LNCaP clone FGC (cell line): ENCODE measurements around the gene TGIF2.

Source experiments
- DNase-seq: peaks from one replicate; pipeline ENCODE4 v3.0.0-alpha.2; 2011; ENCODE audit warnings: low read depth
- H3K4me3 ChIP-seq: 2 replicates; pipeline ENCODE4 v1.5.1; 2011; ENCODE audit warnings: mild to moderate bottlenecking, low read depth, low read length, control low read depth
- TF ChIP-seq, protein P1 (sequence below): IDR thresholded peaks from 2 replicates; pipeline ENCODE4 v1.5.1; 2012; ENCODE audit warnings: mild to moderate bottlenecking; ENCODE audit not compliant: control insufficient read depth, insufficient read depth; ENCODE audit errors: extremely low read depth

Gene TGIF2

DNA sequence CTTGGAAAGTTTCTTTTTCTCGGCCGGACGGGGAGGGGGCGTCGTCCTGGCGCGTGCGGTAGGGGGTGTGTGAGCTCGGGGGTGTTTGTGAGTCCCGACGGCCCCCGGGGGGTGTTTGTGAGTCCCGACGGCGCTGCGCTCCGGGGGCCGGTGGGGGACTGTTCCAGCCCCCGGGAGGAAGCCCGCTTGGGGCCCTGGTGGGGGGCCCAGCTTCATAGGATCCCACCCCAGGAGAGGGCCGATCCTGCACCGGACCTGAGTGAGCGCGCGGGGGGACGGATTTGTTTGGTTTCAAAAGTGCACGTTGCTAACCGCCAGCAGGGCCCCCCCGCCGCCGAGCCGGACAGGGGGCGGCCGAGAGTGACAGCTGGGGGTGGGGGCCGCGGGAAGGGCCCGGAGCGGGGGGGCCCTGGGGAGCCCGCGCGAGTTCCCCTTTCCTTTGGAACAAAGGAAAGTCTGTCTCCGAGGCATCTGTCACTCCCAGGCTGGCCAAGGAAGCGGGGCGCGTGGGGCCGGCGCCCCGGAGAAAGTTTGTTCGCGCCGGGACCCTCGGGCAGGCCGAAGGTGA is 485 bp downstream of the TGIF2 start:
- H3K4me3 ChIP-seq = peak overlapping the region; percentile 78
- no peak for DNase-seq
- TF ChIP-seq, protein P1, sequence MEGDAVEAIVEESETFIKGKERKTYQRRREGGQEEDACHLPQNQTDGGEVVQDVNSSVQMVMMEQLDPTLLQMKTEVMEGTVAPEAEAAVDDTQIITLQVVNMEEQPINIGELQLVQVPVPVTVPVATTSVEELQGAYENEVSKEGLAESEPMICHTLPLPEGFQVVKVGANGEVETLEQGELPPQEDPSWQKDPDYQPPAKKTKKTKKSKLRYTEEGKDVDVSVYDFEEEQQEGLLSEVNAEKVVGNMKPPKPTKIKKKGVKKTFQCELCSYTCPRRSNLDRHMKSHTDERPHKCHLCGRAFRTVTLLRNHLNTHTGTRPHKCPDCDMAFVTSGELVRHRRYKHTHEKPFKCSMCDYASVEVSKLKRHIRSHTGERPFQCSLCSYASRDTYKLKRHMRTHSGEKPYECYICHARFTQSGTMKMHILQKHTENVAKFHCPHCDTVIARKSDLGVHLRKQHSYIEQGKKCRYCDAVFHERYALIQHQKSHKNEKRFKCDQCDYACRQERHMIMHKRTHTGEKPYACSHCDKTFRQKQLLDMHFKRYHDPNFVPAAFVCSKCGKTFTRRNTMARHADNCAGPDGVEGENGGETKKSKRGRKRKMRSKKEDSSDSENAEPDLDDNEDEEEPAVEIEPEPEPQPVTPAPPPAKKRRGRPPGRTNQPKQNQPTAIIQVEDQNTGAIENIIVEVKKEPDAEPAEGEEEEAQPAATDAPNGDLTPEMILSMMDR = no peak

DNA sequence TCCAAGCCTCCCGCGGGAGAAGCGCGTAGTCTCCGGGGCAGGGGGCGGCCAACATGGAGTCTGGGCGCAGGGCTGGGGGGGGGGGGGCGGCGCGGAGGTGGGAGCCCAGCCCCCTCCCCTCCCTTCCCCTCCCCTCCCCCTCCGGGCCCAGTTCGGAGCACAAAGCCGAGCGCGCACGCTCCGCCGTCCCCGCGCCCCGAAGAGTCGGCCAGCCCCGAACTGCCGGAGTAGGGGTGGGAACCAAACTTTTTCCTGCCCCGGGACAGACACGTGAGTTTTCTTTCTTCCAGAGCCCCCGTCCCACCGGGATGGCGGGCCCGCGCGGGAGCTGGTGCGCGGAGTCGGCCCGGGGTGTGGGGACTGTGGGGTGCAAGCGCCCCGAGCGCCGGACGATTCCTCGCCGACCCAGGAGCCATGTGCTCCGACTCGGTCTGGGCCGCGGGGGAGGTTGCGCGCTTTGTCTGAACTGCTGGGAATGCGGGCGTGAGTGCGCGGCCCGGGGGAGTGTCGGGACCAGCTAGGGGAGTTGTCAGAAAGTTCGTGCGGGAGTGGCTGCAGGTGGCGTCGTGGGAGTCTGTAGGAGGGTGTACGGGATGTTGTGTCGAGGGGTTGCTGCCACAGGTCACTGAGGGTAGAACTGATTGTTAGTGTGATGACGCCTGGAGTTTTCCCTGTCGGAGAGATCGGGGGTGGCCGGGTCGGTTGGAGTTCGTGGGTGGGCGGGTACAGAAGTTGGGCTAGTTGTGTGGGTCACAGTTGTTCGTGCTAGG is 1.2 kb downstream of the TGIF2 start:
- peak overlapping the region; percentile 78 for H3K4me3 ChIP-seq
- TF ChIP-seq, protein P1 = no peak
- no peak for DNase-seq

DNA sequence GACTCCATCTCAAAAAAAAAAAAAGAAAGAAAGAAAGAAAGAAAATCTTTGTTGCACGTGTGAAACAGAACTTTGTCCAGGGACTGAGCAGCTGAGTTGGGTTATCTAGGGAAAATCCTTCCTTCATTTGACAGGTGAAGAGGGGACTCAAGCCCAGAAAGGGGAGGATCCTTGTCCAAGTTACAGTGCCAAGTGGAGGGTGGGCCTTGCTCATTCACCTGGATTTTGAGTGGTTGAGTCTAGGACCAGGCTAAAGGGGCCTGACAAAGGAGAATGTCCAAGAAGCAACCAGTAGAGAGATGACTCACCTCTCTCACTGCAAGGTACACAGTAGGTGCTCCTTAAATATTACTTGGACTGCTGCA is 2.7 kb downstream of the TGIF2 start:
- no peak for DNase-seq
- no peak overlapping the region for H3K4me3 ChIP-seq
- TF ChIP-seq, protein P1 = no peak

DNA sequence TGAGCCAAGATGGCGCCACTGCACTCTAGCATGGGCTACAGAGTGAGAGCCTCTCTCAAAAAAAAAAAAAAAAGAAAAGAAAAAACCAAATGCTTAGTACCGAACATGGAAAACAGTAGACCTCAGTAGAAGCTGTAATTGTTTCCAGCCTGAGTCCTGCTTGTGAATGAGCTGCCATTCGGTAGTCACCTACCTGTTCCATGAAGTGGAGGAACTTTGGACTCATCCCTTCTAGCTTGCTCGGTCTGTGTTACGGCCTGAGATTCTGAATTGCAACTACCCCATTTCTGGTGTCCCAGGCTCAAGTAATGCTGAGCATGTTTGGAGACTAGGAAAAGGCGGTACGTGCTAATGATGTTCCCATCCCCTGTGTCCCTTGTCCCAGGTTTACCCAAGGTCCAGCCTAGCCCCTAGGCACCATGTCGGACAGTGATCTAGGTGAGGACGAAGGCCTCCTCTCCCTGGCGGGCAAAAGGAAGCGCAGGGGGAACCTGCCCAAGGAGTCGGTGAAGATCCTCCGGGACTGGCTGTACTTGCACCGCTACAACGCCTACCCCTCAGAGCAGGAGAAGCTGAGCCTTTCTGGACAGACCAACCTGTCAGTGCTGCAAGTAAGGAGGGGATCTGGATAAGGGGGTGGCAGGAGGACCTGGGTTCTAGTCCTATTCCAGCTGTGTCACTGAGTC is 5.1 kb downstream of the TGIF2 start:
- no peak overlapping the region for H3K4me3 ChIP-seq
- no peak for DNase-seq
- TF ChIP-seq, protein P1 = no peak

DNA sequence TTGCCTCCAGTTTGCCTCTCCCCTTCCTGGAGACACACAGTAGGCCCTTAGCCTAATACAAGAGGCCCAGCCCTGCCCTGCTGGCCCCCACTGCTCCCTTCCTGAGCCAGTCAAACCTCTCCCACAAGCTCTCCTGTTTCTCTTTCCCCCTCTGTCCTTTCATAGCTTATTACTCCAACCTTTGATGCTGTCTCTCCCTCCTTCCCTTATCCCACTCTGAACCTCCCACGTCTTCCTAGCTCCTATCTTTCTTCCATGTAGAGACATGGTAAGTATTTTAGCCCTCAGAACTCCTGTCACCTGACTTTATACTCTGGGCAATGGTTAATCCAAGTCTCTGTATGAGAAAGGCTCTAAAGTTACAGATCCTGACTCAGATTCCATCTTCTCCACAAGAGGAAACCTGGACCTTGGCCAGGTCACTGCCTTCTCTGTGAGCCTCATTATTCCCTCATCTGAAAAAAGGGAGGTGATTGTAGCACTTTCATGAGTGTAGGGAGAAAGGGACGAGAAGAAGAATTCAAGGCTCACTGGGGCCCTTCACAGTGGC is 6.7 kb downstream of the TGIF2 start:
- TF ChIP-seq, protein P1 = no peak
- no peak overlapping the region for H3K4me3 ChIP-seq
- DNase-seq = no peak

DNA sequence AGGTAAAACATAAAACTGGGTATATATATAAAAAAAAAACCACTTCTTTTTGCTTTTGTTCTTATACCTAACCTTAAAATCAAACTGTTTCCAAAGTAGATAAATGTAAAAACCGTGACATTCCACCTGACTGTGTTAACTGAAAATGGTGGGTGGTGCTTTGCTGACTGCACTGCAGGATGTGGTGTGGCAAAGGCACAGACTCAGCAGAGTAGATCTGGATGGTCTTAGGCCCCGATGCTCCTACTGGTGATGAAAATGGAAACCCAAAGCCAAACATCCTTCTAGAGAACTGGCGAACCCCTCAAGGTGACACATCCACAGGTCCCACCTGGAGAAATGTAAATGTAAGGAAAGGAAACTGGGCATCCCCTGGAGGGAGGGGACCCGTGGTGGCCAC is 8.9 kb downstream of the TGIF2 start:
- TF ChIP-seq, protein P1 = no peak
- DNase-seq = no peak
- no peak overlapping the region for H3K4me3 ChIP-seq
